GM12801 (cell line): ENCODE data around the gene FBRSL1.

Experiments
- CTCF ChIP-seq: IDR thresholded peaks from one replicate; pipeline ENCODE4 v1.5.1; 2011; ENCODE audit warnings: control low read depth; ENCODE audit not compliant: insufficient read length; ENCODE audit errors: extremely low read depth

FBRSL1 gene

GRCh38 chr12:132455565-132455964, 34.4 kb upstream of the FBRSL1 start:
- no peak for TF ChIP-seq CTCF

GRCh38 chr12:132456186-132456943, 33.6 kb upstream of the FBRSL1 start:
- no peak for TF ChIP-seq CTCF

- TF ChIP-seq CTCF, result no peak
Measured at GRCh38 chr12:132456944-132457495, 32.9 kb upstream of the FBRSL1 start.

- TF ChIP-seq CTCF, result no peak
Measured at GRCh38 chr12:132458441-132458840, 31.5 kb upstream of the FBRSL1 start.

- no peak for TF ChIP-seq CTCF
Measured at GRCh38 chr12:132458846-132459641, 30.9 kb upstream of the FBRSL1 start.

- TF ChIP-seq CTCF, result no peak
Measured at GRCh38 chr12:132460571-132460970, 29.4 kb upstream of the FBRSL1 start.

- TF ChIP-seq CTCF, result no peak
Measured at GRCh38 chr12:132461526-132461925, 28.4 kb upstream of the FBRSL1 start.
